KMS-11 (cell line): ENCODE data around the gene SLIT1.

Experiments
- H2AFZ ChIP-seq: fragments of 200-600 bp; sonication (generic); 2 replicates; pipeline ENCODE4 v1.6.1; 2016; ENCODE audit warnings: antibody characterized with exemption, mixed run types, low read depth
- H3K27ac ChIP-seq: fragments of 200-600 bp; sonication (generic); 2 replicates; pipeline ENCODE4 v1.6.1; 2016; ENCODE audit warnings: mild to moderate bottlenecking, mixed run types
- H3K27me3 ChIP-seq: fragments of 200-600 bp; sonication (generic); 2 replicates; pipeline ENCODE4 v1.6.1; 2017; ENCODE audit warnings: mild to moderate bottlenecking, low read depth, mixed run types, moderate library complexity; ENCODE audit not compliant: insufficient read depth
- H3K36me3 ChIP-seq: fragments of 200-600 bp; sonication (generic); 2 replicates; pipeline ENCODE4 v1.6.1; 2017; ENCODE audit warnings: mild to moderate bottlenecking, mixed run types; ENCODE audit not compliant: insufficient read depth
- H3K4me1 ChIP-seq: fragments of 200-600 bp; sonication (generic); 2 replicates; pipeline ENCODE4 v1.6.1; 2016; ENCODE audit warnings: mild to moderate bottlenecking, low read depth, mixed run types; ENCODE audit not compliant: poor library complexity, severe bottlenecking
- H3K4me2 ChIP-seq: fragments of 200-600 bp; sonication (generic); 2 replicates; pipeline ENCODE4 v1.7.0; 2016; ENCODE audit warnings: mild to moderate bottlenecking, mixed run types
- H3K4me3 ChIP-seq: fragments of 200-600 bp; sonication (generic); IDR thresholded peaks from 2 replicates; pipeline ENCODE4 v1.6.1; 2017; ENCODE audit warnings: low read depth, low read length, mixed read lengths; ENCODE audit not compliant: insufficient read depth
- H3K79me2 ChIP-seq: fragments of 200-600 bp; sonication (generic); 2 replicates; pipeline ENCODE4 v1.6.1; 2016; ENCODE audit warnings: low read depth, mixed run types; ENCODE audit not compliant: insufficient read depth
- H3K9ac ChIP-seq: fragments of 200-600 bp; sonication (generic); 2 replicates; pipeline ENCODE4 v1.6.1; 2016; ENCODE audit warnings: mild to moderate bottlenecking, mixed run types
- H4K20me1 ChIP-seq: fragments of 200-600 bp; sonication (generic); 2 replicates; pipeline ENCODE4 v1.6.1; 2016; ENCODE audit warnings: mild to moderate bottlenecking, mixed run types; ENCODE audit not compliant: insufficient read depth
- CTCF ChIP-seq: fragments of 200-600 bp; sonication (generic); conservative IDR thresholded peaks from 2 replicates; pipeline ENCODE4 v1.6.1; 2017; ENCODE audit warnings: low read depth, mild to moderate bottlenecking, antibody characterized with exemption, low read length, moderate library complexity, mixed read lengths

The SLIT1 gene

GRCh38 chr10:97132273-97132672 is 53.5 kb downstream of the SLIT1 start:
- Histone ChIP-seq H3K9ac (no peak overlapping the region), H3K27me3 (no peaks in the 10 kb centered on the region), H3K36me3 (no peaks in the 10 kb centered on the region), H3K4me2 (no peak overlapping the region), H3K79me2 (no peaks in the 10 kb centered on the region), H3K4me1 (no peaks in the 10 kb centered on the region), H3K27ac (no peak overlapping the region), H4K20me1 (no peaks in the 10 kb centered on the region), H2AFZ (no peak overlapping the region), H3K4me3 (no peak overlapping the region)
- no peak for TF ChIP-seq CTCF

GRCh38 chr10:97131666-97132065 is 54.1 kb downstream of the SLIT1 start:
- no peaks in the 10 kb centered on the region for H3K36me3 ChIP-seq
- H3K4me1 ChIP-seq = no peaks in the 10 kb centered on the region
- TF ChIP-seq CTCF = no peak
- H3K4me2 ChIP-seq = no peak overlapping the region
- H4K20me1 ChIP-seq = no peaks in the 10 kb centered on the region
- H3K79me2 ChIP-seq = no peaks in the 10 kb centered on the region
- H3K9ac ChIP-seq = no peak overlapping the region
- H3K27ac ChIP-seq = no peak overlapping the region
- no peak overlapping the region for H2AFZ ChIP-seq
- H3K4me3 ChIP-seq = no peak overlapping the region
- H3K27me3 ChIP-seq = no peaks in the 10 kb centered on the region

GRCh38 chr10:97131181-97131628 is 54.6 kb downstream of the SLIT1 start:
- Histone ChIP-seq H2AFZ (no peak overlapping the region), H4K20me1 (no peaks in the 10 kb centered on the region), H3K27ac (no peak overlapping the region), H3K4me2 (no peak overlapping the region), H3K4me3 (no peak overlapping the region), H3K9ac (no peak overlapping the region), H3K27me3 (no peaks in the 10 kb centered on the region), H3K4me1 (no peaks in the 10 kb centered on the region), H3K79me2 (no peaks in the 10 kb centered on the region), H3K36me3 (no peaks in the 10 kb centered on the region)
- TF ChIP-seq CTCF = no peak

- Histone ChIP-seq H3K27ac (no peak overlapping the region), H3K79me2 (no peaks in the 10 kb centered on the region), H3K27me3 (no peaks in the 10 kb centered on the region), H3K4me3 (no peak overlapping the region), H2AFZ (no peak overlapping the region), H3K4me1 (no peaks in the 10 kb centered on the region), H3K4me2 (no peak overlapping the region), H3K36me3 (no peaks in the 10 kb centered on the region), H4K20me1 (no peaks in the 10 kb centered on the region), H3K9ac (no peak overlapping the region)
- TF ChIP-seq CTCF = no peak
Measured at GRCh38 chr10:97129666-97130065, 56.1 kb downstream of the SLIT1 start.
